Spinal cord (tissue), 10 donors: ENCODE data around the gene WWOX. TPM values are rescaled to one million over a fixed set of nuclear protein-coding genes. Genes with fewer than 3 reads are reported as not detected.
A peak's percentile ranks its signal among the peaks of the same experiment; 100 is the strongest.

Experiments used
- DNase-seq, 6 donors: peaks; one replicate each; pipeline versions ENCODE4 v3.0.0 to v3.0.0-alpha.2; 2013 to 2015; ENCODE audit warnings: low spot score in 6 of 6, low read depth in 4 of 6
- H3K27ac ChIP-seq: one replicate; pipeline ENCODE4 v1.5.1; 2013; ENCODE audit warnings: low read depth, low read length, control low read depth
- H3K27me3 ChIP-seq: one replicate; pipeline ENCODE4 v1.6.1; 2013; ENCODE audit warnings: low read length; ENCODE audit not compliant: control insufficient read depth, insufficient read depth
- H3K36me3 ChIP-seq: one replicate; pipeline ENCODE4 v1.6.1; 2013; ENCODE audit warnings: low read length; ENCODE audit not compliant: control insufficient read depth, insufficient read depth
- H3K4me1 ChIP-seq: one replicate; pipeline ENCODE4 v1.6.1; 2013; ENCODE audit warnings: low read length; ENCODE audit not compliant: control insufficient read depth, insufficient read depth
- H3K4me3 ChIP-seq: one replicate; pipeline ENCODE4 v1.5.1; 2013; ENCODE audit warnings: low read depth, low read length, control low read depth
- H3K9me3 ChIP-seq: one replicate; pipeline ENCODE4 v1.6.1; 2013; ENCODE audit warnings: low read length; ENCODE audit not compliant: control insufficient read depth, insufficient read depth
- WGBS: methylation state at CpG from one replicate; pipeline ENCODE4 v1.1.5; 2013; ENCODE audit warnings: missing lambda C conversion rate; ENCODE audit not compliant: insufficient coverage; 5-methylcytosine and 5-hydroxymethylcytosine counted together
- polyA plus RNA-seq, 2 donors: library from polyadenylated mRNA; unstranded; fragments of 120-200 nt; gene quantifications; one replicate each; pipeline ENCODE4 v1.2.1, GENCODE V29; 2013; ENCODE audit not compliant: insufficient read length in 2 of 2
- total RNA-seq, 2 donors: library from RNA; depleted of rRNA in 1 of 2; stranded (reverse); fragments of 120-200 nt in 1 of 2; fragments of >200 nt in 1 of 2; gene quantifications; one replicate each; pipeline versions ENCODE4 v1.2.3 to v1.2.4, GENCODE V29; 2013 to 2014
- donor health status: healthy.

The WWOX gene
- total and polyA plus RNA-seq, 4 donors = 27.5 to 51.5 (median 32.5) TPM

GRCh38 chr16:79101491-79101890 lies 1002.0 kb downstream of the WWOX start:
- H3K4me1 ChIP-seq = no peaks in the 10 kb centered on the region

GRCh38 chr16:79104567-79104966 lies 1005.1 kb downstream of the WWOX start:
- Histone ChIP-seq H3K4me1 (no peaks in the 10 kb centered on the region), H3K27ac (no peak overlapping the region), H3K27me3 (no peaks in the 10 kb centered on the region), H3K36me3 (no peaks in the 10 kb centered on the region), H3K4me3 (no peak overlapping the region), H3K9me3 (no peaks in the 10 kb centered on the region)
- 67% methylated on average over 8 of the region's 10 CpGs for WGBS
- no peak for DNase-seq

More at GRCh38 chr16:79101491-79101890, 1002.0 kb downstream of the WWOX start:
- H3K27ac ChIP-seq = no peak overlapping the region
- no peaks in the 10 kb centered on the region for H3K27me3 ChIP-seq
- no peaks in the 10 kb centered on the region for H3K36me3 ChIP-seq
- 91% methylated on average over 3 of the region's 5 CpGs for WGBS
- DNase-seq = no peak
- no peaks in the 10 kb centered on the region for H3K9me3 ChIP-seq
- no peak overlapping the region for H3K4me3 ChIP-seq

DNA sequence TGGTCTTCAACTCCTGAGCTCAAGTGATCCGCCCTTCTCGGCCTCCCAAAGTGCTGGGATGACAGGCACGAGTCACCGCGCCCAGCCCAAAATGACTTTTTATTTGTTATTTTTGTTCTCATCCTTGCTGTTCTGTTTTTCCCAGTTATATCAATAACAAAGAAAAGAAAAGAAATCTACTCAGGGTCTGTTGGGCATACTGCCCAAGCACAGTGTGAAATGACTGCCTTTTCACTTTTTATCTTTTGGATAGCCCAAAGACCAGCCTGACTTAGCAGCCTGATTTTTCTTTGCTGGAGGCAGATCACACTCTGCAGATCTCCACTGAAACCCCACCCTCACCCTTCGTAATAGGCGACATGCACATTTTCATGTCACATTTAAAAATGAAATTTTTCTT lies 1007.8 kb downstream of the WWOX start:
- DNase-seq = peak in 1 of 6 donors; percentile 58

GRCh38 chr16:79109771-79110170 lies 1010.3 kb downstream of the WWOX start:
- Histone ChIP-seq H3K27ac (no peak overlapping the region), H3K36me3 (no peaks in the 10 kb centered on the region), H3K4me1 (no peaks in the 10 kb centered on the region), H3K27me3 (no peaks in the 10 kb centered on the region), H3K9me3 (no peaks in the 10 kb centered on the region), H3K4me3 (no peak overlapping the region)
- DNase-seq = no peak
- WGBS = no CpG with 5 or more reads among the region's 5 CpGs

More for the DNA sequence above, 1007.8 kb downstream of the WWOX start:
- H3K4me1 ChIP-seq = no peaks in the 10 kb centered on the region
- no peak overlapping the region for H3K27ac ChIP-seq
- no peaks in the 10 kb centered on the region for H3K9me3 ChIP-seq
- H3K4me3 ChIP-seq = no peak overlapping the region
- WGBS = 90% methylated on average over 2 of the region's 7 CpGs
- no peaks in the 10 kb centered on the region for H3K27me3 ChIP-seq
- H3K36me3 ChIP-seq = no peaks in the 10 kb centered on the region

DNA sequence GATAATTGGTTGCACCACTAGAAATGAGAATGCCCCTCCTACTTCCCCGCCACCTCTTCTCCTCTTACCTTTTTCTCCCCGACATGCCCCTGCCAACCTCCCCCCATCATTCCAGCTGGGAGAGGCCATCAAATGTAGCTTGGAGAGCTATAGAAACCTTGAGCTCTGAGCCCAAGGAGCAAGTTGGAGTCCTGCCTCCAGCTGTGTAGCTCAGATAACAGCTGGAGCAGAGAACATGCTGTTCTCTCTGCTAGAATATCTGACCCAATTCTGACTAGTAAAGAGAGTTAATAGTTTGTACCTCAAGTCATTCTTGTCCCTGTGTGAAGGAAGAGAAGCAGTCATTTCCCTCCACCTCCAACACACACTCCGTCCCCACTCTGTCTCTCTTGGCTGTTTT lies 1010.8 kb downstream of the WWOX start:
- no peak for DNase-seq
- H3K27ac ChIP-seq = no peak overlapping the region
- no peaks in the 10 kb centered on the region for H3K36me3 ChIP-seq
- H3K27me3 ChIP-seq = no peaks in the 10 kb centered on the region
- no peaks in the 10 kb centered on the region for H3K9me3 ChIP-seq
- H3K4me1 ChIP-seq = no peaks in the 10 kb centered on the region
- H3K4me3 ChIP-seq = no peak overlapping the region
- 67% methylated on average over 1 of the region's 3 CpGs for WGBS

DNA sequence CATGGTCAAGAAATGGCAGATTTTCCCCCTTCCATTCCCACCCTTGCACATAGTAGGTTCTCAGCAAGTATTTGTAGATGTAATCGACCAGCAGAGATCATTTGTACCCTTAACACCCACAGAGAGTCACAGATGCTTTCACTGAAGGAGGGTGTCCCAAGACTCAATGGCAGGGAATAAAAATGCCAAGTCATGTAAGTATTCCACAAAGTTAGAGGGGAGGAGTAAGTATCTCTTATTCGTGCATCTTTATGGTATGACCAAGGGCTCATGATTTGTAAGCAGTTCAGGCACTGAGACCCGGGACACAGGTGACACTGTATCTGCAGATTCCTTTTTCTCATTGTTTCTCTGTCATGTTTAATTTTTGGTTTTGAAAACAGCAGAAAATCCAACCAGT lies 1011.5 kb downstream of the WWOX start:
- DNase-seq = no peak
- H3K9me3 ChIP-seq = no peaks in the 10 kb centered on the region
- no peak overlapping the region for H3K27ac ChIP-seq
- no peak overlapping the region for H3K4me3 ChIP-seq
- H3K36me3 ChIP-seq = no peaks in the 10 kb centered on the region
- H3K27me3 ChIP-seq = no peaks in the 10 kb centered on the region
- 90% methylated on average over 2 of the region's 3 CpGs for WGBS
- no peaks in the 10 kb centered on the region for H3K4me1 ChIP-seq

GRCh38 chr16:79112462-79112861 lies 1013.0 kb downstream of the WWOX start:
- H3K9me3 ChIP-seq = peaks cover 6% of the 10 kb centered on the region
- H3K36me3 ChIP-seq = no peaks in the 10 kb centered on the region
- H3K4me1 ChIP-seq = no peaks in the 10 kb centered on the region
- no peak overlapping the region for H3K4me3 ChIP-seq
- WGBS = 81% methylated on average over 9 of the region's 12 CpGs
- no peak overlapping the region for H3K27ac ChIP-seq
- no peaks in the 10 kb centered on the region for H3K27me3 ChIP-seq
- no peak for DNase-seq

DNA sequence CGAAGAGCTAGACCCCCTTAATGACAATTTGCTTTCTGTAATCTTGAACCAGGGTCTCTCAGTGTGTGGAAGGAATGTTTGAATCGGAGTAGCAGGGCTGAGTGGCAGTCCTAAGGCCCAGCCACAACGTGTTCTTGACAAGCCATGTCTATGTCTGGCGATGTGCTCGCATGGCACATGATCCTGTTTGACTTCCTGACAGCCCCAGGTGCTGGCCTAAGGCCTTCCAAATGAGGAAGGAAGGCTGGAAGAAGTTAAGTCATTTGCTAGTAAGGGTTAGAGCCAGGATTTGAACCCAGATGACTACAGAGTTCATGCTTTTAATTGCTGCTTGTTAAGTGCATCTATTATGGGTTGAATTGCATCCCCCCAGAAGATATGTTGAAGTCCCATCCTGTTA lies 1014.4 kb downstream of the WWOX start:
- no peaks in the 10 kb centered on the region for H3K27me3 ChIP-seq
- WGBS = 94% methylated on average over 5 of the region's 5 CpGs
- no peaks in the 10 kb centered on the region for H3K4me1 ChIP-seq
- peaks cover 6% of the 10 kb centered on the region for H3K9me3 ChIP-seq
- no peak overlapping the region for H3K4me3 ChIP-seq
- no peaks in the 10 kb centered on the region for H3K36me3 ChIP-seq
- DNase-seq = no peak
- no peak overlapping the region for H3K27ac ChIP-seq

DNA sequence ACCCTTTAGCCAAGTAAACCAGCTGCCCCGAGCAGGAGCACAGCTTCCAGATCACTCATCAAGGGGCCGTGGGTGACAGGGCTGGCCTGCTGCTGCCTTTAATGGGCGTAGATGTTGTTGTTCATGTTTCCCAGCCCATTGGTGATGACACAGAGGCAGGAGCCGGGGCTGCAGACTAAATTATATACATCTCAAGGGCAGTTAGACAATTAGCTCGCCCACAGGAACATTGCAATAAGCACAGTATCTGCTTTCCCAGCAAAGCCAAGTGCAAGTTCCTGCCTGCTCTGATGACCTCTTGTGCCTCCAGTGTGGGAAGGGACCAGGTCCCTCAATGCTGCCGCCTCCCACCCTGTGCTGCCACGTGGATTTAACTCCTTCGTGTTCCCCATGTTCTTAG lies 1015.3 kb downstream of the WWOX start:
- no peak overlapping the region for H3K27ac ChIP-seq
- 83% methylated on average over 6 of the region's 8 CpGs for WGBS

GRCh38 chr16:79121906-79122305 lies 1022.5 kb downstream of the WWOX start:
- Histone ChIP-seq H3K9me3 (peaks cover 1% of the 10 kb centered on the region), H3K27ac (no peak overlapping the region), H3K4me3 (no peak overlapping the region), H3K4me1 (peaks cover 8% of the 10 kb centered on the region), H3K36me3 (no peaks in the 10 kb centered on the region), H3K27me3 (peaks cover 4% of the 10 kb centered on the region)
- DNase-seq = peak in 1 of 6 donors; percentile 73
- WGBS = 95% methylated on average over 6 of the region's 12 CpGs

More for the DNA sequence above, 1015.3 kb downstream of the WWOX start:
- Histone ChIP-seq H3K4me1 (no peaks in the 10 kb centered on the region), H3K9me3 (peaks cover 6% of the 10 kb centered on the region), H3K4me3 (no peak overlapping the region), H3K36me3 (no peaks in the 10 kb centered on the region), H3K27me3 (no peaks in the 10 kb centered on the region)
- DNase-seq = no peak
